GM12873 (cell line): Measurements from ENCODE around the gene TMEM43.
A peak's percentile ranks its signal among the peaks of the same experiment; 100 is the strongest.

Experiments used
- CTCF ChIP-seq: IDR thresholded peaks from 2 replicates; pipeline ENCODE4 v1.5.1; 2012; ENCODE audit warnings: low read depth, mild to moderate bottlenecking, moderate library complexity, low read length, control low read depth; ENCODE audit not compliant: insufficient read depth; ENCODE audit errors: missing control alignments

TMEM43 gene

GRCh38 chr3:14141602-14142341, 16.9 kb downstream of the TMEM43 start:
- TF ChIP-seq CTCF = no peak

- TF ChIP-seq CTCF = no peak
These were observed 17.9 kb downstream of the TMEM43 start for GRCh38 chr3:14142567-14143270.

GRCh38 chr3:14143271-14144225, 18.7 kb downstream of the TMEM43 start:
- TF ChIP-seq CTCF = no peak

- no peak for TF ChIP-seq CTCF
These were observed 19.7 kb downstream of the TMEM43 start for GRCh38 chr3:14144423-14145075.

GRCh38 chr3:14145236-14145635, 20.4 kb downstream of the TMEM43 start:
- no peak for TF ChIP-seq CTCF

GRCh38 chr3:14145670-14146380, 21.0 kb downstream of the TMEM43 start:
- peak; percentile 16 for TF ChIP-seq CTCF
